Measurements from ENCODE around the gene EDA2R.

Gene EDA2R

DNA sequence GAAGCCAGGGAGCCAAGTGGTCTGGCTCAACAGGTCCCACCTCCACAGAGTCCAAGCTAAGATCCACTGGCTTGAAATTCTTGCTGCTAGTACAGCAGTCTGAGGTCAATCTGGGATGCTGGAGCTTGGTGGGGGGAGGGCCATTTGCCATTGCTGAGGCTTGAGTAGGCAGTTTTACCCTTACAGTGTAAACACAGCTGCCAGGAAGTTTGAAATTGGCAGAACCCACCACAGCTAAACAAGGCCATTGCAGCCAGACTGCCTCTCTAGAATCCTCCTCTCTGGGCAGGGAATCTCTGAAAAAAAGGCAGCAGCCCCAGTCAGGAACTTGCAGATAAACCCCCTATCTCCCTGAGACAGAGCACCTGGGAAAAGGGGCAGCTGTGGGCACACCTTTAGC lies 84.9 kb downstream of the EDA2R start:
- H3K79me2 ChIP-seq (ENCODE audit: control insufficient read depth, low read length), result no peaks in the 10 kb centered on the region
- no peaks in the 10 kb centered on the region for H3K27me3 ChIP-seq (ENCODE audit: control insufficient read depth, low read length)
- no peaks in the 10 kb centered on the region for H3F3A ChIP-seq (ENCODE audit: control insufficient read depth, insufficient read depth)
- no peaks in the 10 kb centered on the region for H3K9me3 ChIP-seq (ENCODE audit: control insufficient read depth, insufficient read depth, low read length)
- TF ChIP-seq EZH2phosphoT487 (IDR thresholded peaks at IDR 0.05; ENCODE audit: borderline replicate concordance, low read length), result no peak
- TF ChIP-seq, protein P1, sequence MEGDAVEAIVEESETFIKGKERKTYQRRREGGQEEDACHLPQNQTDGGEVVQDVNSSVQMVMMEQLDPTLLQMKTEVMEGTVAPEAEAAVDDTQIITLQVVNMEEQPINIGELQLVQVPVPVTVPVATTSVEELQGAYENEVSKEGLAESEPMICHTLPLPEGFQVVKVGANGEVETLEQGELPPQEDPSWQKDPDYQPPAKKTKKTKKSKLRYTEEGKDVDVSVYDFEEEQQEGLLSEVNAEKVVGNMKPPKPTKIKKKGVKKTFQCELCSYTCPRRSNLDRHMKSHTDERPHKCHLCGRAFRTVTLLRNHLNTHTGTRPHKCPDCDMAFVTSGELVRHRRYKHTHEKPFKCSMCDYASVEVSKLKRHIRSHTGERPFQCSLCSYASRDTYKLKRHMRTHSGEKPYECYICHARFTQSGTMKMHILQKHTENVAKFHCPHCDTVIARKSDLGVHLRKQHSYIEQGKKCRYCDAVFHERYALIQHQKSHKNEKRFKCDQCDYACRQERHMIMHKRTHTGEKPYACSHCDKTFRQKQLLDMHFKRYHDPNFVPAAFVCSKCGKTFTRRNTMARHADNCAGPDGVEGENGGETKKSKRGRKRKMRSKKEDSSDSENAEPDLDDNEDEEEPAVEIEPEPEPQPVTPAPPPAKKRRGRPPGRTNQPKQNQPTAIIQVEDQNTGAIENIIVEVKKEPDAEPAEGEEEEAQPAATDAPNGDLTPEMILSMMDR (IDR thresholded peaks at IDR 0.05; ENCODE audit: low read depth, low read length, poor library complexity, severe bottlenecking), result no peak
- H4K20me1 ChIP-seq (ENCODE audit: control insufficient read depth, insufficient read depth, low read depth, low read length), result no peaks in the 10 kb centered on the region
- H3K4me1 ChIP-seq (ENCODE audit: control insufficient read depth, low read length), result no peaks in the 10 kb centered on the region
- H3K9me2 ChIP-seq (replicated peaks; ENCODE audit: control insufficient read depth, low read length), result no peaks in the 10 kb centered on the region
- no peak overlapping the region for H3K4me3 ChIP-seq (ENCODE audit: low read length)
- no peaks in the 10 kb centered on the region for H3K36me3 ChIP-seq (ENCODE audit: control insufficient read depth, low read length)
- no peak overlapping the region for H3K27ac ChIP-seq (ENCODE audit: low read depth, low read length)
- H3K4me2 ChIP-seq (ENCODE audit: low read length), result no peak overlapping the region

DNA sequence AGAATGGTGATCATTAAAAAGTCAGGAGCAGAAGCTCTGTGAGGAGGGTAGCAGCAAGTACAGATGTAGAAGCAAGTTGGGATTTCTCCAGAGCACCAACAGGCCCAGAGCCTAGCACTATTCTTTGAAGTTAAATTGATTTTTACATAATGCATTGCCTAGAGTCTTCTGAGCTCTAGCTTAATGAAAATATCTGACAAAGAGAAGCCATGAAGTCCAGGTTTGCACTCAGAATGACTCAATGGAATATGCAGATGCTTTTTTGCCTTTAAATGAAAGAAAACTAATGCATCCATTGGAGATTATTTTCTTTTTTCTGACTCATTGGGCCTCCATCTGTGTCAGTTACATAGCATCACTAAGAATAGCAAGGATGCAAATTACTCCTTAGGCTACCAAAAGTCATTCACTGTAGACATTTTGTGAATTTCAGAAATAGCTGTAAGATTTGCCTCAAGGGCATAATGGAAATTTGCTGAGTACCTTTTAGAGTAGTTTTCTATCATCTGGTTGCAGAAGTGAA lies 91.0 kb downstream of the EDA2R start:
- H3K36me3 ChIP-seq (ENCODE audit: control insufficient read depth, low read length), result no peaks in the 10 kb centered on the region

More for the DNA sequence above, 91.0 kb downstream of the EDA2R start:
- Histone ChIP-seq H3F3A (ENCODE audit: control insufficient read depth, insufficient read depth) (no peaks in the 10 kb centered on the region), H4K20me1 (ENCODE audit: control insufficient read depth, insufficient read depth, low read depth, low read length) (no peaks in the 10 kb centered on the region), H3K27me3 (ENCODE audit: control insufficient read depth, low read length) (no peaks in the 10 kb centered on the region), H3K27ac (ENCODE audit: low read depth, low read length) (no peak overlapping the region), H3K4me1 (ENCODE audit: control insufficient read depth, low read length) (no peaks in the 10 kb centered on the region), H3K4me2 (ENCODE audit: low read length) (no peak overlapping the region), H3K79me2 (ENCODE audit: control insufficient read depth, low read length) (no peaks in the 10 kb centered on the region), H3K9me2 (replicated peaks; ENCODE audit: control insufficient read depth, low read length) (no peaks in the 10 kb centered on the region), H3K9me3 (ENCODE audit: control insufficient read depth, insufficient read depth, low read length) (no peaks in the 10 kb centered on the region), H3K4me3 (ENCODE audit: low read length) (no peak overlapping the region)
- TF ChIP-seq EZH2phosphoT487 (IDR thresholded peaks at IDR 0.05; ENCODE audit: borderline replicate concordance, low read length), result no peak
- TF ChIP-seq, protein P1 (IDR thresholded peaks at IDR 0.05; ENCODE audit: low read depth, low read length, poor library complexity, severe bottlenecking), result no peak
